Measurements from ENCODE around the gene ETS1. TPM values are rescaled to one million over a fixed set of nuclear protein-coding genes. Genes with fewer than 3 reads are reported as not detected.

Gene ETS1
- total RNA-seq, 1 donor from 2014 or later = 112 TPM

DNA sequence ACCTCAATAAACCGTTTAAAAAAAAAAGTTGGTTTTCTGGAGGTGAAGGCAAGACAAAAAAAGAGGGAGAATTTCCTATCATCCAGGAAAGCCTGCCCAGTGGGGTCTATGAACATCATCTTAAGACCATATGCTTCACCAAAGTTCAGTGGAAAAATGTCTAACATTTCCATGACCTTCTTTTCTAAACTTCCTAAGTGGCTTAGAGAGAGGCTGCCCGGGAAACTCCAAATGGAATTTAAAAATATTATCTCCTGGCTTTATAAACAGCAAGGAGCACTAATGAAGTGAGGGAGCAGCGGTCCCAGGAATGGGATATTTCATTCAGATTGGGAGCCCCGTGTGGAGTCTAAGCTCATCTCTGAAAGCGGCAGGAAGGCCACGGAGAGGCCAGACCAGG is 46.9 kb downstream of the ETS1 start:
- no peak for DNase-seq (ENCODE audit: low spot score)

DNA sequence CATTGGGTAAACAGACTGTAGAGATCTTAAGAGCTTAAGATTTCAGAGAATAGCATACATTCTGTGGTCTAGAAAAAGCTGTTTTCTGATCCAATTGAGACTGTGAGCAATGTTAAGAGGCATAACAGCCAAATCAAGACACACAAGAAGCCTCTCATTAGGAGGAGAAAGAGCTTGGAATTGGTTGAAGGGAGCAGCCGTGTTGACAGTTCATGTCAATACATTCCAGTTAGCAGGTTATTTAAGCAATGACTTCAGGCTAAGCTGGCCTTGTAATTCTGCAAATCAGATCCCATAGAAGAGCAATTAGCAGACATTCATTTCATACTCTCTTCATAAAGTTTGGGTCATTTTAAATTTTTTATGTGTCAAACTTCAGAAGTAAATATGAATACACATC is 50.9 kb downstream of the ETS1 start:
- DNase-seq (ENCODE audit: low spot score) = no peak

DNA sequence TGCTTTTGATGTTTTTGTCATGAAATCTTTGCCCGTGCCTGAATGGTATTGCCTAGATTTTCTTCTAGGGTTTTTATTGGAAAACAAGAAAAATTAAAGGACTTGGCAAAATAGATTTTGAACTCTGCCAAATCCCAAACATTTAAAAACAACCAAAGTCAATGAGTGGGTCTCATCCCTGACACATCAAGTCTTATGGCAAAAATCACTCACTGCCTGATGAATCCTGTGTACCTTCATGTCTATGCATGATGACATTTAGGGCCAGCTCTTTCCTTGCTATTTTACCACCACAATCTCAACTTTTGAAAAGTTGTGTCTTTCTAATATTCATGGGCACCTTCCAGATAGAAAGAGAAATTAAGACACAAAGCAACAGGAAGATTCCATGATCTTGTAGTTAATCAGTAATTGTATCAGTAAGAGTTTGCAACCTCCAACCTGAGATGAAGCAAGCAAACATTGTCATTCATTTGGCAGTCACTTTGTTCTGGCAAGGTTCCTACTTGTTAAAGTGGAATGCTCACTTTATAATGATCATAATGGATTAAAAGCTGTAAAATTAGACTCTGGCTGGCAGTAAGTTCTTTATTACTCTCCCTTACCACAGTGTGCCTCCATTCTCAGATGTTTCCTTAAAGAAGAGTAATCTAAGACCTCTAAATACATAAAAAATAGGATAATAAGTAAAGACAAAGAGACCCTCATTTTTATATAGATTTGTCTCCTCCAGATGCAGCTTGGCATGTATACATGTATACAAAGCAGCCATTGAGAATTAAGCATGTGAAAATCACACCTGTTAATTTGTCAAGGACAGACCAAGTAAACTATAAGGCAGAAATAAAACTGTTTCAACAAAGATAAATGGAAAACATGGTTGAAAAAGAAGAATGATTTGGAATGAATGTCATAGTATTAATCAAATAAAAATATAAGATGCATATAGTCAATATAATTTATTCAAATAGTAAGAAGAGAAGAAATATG is 51.6 kb downstream of the ETS1 start:
- no peak for DNase-seq (ENCODE audit: low spot score)

DNA sequence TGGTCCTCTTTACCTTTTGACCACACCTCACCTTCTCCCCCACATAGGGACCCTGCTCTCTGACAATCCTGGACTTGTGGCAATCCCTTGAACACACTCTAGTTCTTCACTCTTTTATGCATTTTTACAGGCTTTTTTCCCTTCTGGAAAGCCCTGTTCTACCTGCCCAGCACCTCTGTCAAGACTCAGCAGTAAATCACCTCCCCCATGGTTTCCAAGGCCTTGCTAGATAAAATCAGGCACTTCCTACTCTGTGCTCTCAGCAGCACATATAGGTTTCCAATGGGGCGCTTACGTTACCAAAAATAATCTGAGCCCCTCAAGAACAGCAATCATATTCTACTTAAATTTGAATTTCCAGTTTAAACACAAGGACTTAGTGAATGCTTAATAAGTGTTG is 53.9 kb downstream of the ETS1 start:
- no peak for DNase-seq (ENCODE audit: low spot score)

DNA sequence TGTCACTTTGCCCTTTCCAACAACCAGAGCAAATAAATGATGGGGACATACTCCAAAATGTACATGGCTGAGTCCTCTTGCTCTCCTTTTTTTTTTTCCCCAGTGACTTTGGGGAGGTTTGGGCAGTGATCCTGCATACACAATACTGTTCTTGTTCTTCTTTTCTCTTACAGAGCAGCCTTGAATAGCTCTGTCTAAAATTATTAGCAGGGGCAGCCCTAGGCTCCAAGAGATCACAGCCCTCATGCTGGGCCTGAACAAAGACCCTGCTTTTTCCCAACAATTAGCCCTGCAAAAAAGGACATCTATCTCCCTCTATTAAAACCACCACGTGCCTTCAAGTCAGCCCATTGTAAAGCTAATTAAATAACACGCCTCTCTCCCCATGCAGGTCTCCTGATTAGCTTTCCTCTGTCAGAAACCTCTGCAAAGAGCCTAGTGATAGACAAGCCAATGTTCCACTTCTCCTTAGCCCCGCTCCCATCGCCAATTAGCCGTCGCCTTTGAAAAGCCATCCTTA is 54.7 kb downstream of the ETS1 start:
- no peak for DNase-seq (ENCODE audit: low spot score)

DNA sequence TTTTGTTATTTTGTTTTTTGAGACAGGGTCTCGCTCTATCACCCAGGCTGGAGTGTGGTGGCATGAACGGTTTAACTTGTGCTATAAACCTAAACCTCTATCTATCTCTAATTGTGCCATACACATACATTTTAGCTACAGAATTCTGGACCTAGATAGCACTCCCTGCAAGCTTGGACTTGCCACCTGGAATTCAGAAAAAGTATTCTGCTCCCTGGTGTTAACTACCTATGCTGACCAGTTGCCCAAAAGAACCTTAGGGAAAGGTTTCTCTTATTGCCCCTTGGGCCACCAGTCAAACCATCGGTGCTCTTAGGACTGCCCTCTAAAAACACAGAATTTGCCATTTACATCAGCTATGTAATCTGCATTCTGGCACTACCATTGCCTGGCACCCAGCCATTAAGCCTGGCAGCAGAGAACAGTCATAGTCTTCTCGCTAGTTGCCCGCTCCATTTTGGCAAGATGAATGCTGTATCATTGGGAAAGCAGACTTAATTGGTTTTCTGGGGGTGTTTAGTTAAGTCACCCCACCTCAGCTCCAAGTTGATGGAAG is 55.3 kb downstream of the ETS1 start:
- no peak for DNase-seq (ENCODE audit: low spot score)

DNA sequence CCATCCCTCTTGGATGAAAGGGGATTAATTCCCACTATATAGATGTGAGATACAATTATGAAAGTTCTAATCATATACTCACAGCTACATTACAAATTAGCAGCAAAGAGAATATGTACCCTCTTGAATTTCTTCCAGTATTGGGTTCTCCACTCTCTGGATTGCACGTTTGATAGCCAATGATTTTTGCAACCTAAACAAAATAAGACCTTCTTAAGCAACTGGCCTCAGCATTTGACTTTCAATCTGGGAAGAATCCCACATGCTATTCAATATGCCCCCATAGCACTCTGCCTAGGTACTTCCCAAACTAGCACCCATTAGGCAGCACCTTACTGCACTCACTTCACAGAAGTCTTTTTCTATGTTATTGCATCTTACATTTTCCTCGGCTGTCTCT is 55.8 kb downstream of the ETS1 start:
- no peak for DNase-seq (ENCODE audit: low spot score)

DNA sequence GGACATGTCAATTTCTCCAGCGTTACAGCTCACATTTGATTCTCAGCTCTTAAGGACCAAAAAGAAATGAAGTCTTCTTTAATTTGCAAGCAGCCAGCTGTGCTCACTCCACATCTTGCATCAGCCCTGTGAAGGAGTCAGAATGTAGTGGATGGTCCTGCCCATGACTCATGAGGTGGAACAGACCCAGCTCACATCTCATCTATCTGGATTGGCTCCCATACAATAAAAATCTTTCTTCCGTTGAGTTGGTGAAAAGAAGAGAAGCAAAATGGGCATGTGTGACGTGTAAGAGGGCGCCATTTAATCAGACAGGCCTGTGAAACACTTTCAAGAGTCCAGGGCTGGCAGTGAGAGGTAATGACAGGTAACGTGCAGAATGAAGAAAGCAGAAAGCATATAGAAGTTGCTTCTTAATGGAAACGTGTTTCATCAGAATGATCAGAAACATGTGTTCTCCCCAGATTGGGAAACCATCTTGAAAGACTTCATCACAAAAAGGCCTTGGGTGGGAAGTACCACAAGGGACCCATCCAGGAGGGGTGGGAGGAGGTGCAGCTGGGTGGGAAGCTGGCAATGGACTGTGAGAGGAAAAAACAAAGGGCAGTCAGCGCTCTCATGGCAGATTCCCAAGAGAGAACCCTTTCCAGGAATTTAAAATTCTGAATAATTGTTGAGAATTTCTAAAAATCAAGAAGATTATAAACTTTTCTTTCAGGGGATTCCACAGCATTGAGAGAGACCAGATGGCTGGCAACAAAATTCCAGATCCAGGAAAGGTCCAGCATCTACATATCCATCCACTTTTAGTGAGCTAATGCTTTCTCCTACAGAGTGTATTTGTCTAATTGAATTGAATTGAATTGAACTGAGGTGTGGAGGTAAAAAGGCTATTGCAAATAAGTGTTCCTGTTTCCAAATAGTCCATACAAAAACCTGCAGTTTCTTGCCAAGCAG is 57.0 kb downstream of the ETS1 start:
- DNase-seq (ENCODE audit: low spot score) = peak; percentile 64

DNA sequence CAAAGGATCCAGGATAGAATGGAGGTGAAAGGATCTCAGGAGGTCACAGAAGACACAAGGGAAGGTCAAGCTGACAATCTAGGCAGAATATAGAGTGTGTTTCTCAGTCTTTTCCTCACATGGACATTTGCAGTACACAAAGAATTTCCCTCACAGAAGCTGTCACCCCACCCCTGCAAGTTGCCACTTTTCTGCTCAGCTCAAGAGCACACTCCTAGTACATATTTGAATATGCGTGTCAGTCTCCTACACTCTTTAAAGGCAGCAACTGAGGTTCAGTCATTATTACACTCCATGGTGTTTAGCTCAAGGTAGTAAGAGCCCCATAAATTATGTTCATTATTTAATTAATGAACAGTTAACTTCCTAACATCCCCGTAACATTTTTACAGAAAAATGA is 59.1 kb downstream of the ETS1 start:
- DNase-seq (ENCODE audit: low spot score) = no peak

DNA sequence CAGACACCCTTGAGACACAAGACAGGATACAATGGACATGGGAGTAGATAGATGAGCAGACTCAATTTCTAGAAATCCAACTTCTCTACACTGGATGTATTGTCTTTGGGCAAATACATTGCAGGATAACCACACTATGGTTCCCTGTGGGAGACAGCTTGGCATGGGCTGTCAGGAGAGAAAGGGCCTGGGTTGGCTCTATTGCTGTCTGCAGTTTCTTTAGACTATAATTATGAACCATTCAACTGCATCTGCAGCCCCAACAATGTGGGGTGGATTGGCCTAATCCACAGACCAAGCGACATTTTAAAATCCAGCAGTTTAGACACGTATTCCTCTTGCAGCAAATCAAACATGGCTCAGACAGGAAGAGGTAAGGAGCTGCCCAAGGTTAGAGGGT is 60.3 kb downstream of the ETS1 start:
- DNase-seq (ENCODE audit: low spot score) = no peak

DNA sequence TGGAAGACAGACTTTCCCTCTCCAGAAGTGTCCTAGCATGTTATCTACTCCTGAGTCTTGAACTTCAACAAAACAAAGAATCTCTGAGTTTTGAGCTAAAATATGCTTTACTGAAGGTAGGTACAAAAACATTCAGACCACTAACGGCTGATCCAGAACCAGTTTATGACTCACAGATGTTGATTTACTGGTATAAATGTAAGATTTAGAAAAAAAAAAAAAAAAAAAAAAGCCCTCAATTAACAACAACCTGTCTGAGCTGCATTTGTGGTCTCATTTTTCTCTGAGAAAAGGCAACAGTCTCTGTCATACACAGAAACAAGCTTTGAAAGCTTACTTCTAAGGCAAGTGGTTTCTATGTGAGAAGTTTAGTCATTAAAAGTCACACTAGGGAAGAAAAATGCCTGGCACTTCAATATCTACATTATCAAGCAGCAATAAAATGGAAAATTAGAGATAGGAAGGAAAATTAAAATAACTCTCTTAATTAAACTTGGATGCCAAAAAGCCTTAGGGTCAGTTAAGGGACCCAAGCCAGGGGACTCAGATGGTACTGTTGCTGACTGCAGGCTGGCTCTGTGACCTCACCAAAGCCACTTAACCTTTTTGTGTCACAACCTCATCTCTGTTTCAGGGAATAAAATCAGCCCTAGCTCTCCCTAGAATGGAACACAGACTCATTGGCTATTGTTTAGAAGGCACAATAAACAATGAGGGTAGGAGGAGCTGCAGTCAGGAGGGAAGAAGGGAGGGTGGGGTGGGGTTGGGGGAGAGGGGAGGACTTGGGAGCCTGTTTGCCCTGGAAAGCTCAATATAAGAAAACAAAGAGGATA is 61.7 kb downstream of the ETS1 start:
- no peak for DNase-seq (ENCODE audit: low spot score)

DNA sequence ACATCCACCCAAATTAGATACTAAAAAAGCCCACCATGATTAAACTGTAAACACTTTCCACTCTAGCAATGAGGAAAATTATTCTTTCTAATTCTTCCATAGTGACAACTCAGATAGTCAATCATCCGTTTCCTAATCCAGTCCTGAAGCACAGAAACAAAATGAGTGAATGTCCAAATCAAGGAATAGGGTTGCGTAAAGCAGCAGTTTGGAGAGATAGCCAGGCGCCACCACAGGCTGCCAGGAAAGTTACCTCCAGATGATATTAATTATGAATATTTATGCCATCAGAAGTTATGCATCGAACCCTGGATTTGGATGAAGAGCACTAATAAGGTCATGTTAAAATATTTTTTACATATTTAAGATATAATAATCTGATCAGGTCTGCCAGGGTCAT is 63.2 kb downstream of the ETS1 start:
- no peak for DNase-seq (ENCODE audit: low spot score)

DNA sequence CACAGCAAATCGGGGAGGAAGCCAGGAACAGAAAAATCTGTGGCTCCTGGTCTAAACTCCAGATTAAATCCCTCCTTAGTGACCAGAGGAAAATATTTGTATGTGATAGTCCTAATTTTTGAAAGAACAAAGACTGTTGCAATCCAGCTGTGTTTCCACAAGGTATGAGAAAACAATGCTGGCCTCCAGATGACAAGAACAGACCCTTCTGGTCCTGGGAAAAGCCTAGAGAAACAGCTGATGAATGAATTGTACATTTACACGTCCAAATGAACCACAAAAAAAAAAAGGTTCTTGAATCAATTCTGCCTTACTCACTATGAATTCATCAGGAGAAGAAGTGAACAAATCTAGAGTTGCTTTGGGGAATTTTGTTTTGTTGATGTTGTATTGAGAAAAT is 63.7 kb downstream of the ETS1 start:
- no peak for DNase-seq (ENCODE audit: low spot score)

DNA sequence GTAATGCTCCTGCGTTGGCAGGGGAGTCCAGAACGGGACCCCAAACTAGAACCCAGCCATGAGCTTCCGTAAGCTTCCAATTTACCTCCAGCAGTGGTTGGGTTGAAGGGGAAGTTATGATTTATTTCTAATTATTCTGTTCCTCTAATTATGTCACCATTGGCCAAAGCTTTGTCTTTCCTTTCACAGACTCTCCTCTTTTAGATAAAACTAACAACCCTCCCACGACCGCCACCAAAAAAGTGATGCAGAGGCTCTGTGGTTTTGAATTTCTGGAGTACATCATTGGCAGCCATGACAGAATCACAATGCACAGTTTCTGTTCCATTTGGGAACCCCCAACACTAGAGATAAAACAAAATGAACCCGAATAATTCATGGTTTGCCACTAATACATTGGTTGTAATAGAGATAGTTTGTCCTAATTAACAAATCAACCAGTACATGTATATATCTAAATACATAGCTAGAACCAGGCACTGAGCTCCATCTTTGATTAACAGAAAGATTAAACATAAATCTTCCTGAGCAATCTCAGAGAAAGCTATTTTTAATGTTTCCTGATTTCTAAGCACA is 64.3 kb downstream of the ETS1 start:
- no peak for DNase-seq (ENCODE audit: low spot score)

DNA sequence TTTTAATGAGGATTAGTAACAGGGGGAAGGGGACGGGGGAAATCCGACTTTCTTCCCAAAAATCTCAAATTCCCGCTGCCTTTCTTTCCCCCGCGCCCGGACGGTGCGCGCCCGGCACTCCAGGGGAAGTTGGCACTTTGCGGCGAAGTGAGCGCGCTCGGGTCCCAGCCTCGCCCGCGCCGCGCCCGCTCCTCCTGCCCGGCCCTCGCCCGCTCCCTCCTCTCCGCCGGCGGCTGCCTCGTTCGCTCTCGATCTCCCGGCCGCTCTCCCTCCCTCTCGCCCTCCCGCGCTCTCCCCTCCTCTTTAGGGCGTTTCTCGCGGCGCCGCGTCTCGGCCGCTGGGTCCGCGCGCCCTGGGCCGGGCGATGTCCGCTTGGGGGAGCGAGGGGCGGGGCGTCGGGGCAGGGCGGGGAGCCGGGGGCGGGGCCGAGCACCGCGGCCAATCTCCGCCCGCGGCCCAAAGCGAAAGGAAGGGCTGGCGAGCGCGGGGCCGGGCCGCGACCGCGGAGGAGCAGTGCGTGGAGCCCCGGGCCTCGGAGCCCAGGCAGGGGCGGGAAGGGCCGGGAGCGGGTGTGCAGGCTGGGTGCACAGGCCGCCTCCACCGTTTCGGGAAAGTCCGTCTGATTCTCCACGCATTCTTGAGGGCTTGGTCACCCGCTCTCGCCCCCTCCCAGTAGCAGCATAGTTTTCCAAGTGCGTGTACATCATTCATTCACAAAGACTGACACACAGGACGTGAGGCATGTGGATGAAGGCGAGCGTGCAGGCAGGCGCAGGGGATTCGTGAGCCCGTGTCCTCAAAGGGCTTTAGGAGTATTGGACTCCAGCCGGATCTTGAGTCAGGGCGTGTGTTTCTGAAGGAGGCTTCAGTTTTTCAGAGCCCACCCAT is 65.1 kb downstream of the ETS1 start:
- peak; percentile 95 for DNase-seq (ENCODE audit: low spot score)

DNA sequence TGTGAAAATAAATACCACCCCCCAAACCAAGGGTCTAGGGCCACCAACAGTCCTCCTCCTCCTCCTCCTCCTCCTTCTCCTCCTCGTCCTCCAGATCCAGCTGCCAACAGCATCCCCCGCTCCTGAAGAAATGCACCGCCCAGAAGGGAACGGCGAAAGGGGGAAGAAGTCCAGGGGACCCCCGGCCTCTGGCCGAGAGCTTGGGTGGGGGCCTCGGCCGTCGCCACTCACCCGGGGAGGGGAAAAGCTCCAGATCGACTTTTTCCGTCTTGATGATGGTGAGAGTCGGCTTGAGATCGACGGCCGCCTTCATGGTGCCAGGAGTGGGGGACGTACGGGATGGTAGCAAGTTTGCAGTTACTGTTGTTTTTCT is 65.7 kb downstream of the ETS1 start:
- DNase-seq (ENCODE audit: low spot score) = no peak

DNA sequence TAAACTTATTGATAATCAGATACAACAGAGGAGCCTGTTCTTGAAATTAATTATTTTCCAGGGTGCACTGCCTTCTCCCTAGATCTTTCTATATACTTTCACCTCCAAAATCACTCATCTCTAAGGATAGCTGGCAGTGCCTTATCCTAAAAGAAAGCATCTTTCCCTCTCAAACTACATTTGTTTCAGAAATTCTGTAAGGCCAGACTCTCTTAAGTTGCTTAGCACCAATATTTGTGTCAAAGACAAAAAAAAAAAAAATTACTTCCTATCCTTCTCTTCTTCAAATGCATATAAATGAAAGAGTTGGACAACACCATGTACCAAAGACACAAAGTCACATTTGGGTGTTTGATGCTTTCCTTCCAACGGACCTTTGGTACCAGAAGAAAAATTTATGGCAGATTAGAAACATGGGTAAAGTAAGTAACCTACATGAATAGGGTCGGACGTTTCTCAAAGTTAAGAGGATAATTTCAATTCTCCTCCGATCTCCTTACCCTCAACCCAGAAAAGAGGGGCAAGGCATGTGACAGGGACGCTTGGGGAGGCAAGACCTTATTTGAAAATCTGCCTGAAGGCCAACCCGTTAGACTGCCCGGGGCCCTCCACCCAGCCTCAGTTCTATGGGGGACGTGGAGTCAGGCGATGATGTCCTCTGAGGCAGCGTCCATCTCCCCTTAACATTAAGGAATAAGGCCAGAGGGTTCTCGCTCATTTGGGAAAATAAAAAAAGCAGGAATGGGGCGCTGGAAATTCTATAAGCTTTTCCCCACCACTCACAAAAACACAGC is 66.3 kb downstream of the ETS1 start:
- no peak for DNase-seq (ENCODE audit: low spot score)

DNA sequence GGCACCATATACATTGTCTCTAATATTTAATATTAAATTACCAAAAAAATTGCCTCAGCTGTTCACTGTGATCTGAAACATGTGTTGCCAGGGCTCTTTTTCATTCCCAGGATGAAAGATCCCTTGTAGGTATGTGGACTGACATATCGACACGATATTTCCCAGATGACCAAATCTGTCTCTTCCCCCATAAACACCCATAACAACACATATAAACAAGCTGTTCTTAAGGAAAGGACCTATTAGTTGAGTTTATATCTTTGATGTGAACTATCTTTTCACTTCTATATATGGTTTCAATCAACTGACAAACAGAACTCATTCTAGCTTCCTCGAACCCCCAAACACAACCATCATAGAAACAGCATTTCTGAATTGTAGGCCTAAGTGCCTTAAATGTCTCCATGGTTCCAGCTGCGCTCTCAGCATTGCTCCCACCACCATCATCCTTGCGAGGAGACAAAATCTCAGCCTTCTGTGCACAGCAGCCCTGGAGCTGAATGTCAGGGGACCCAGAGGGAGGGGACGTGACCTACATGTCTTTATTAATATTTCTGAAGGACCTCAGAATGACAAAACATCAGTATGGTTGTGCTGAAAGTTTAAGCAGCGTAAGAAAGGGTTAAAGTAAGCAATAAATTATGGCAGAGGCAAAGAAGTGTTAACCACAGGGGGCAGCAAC is 67.0 kb downstream of the ETS1 start:
- no peak for DNase-seq (ENCODE audit: low spot score)

Data from ureter (tissue), 1 donor.